Loucy (cell line): ENCODE measurements around the gene EXOC2.
A peak's percentile ranks its signal among the peaks of the same experiment; 100 is the strongest.

ENCODE experiments used
- CTCF ChIP-seq: fragments of 200-600 bp; sonication (generic); conservative IDR thresholded peaks from 2 replicates; pipeline ENCODE4 v1.5.1; 2014; ENCODE audit warnings: mild to moderate bottlenecking, antibody characterized with exemption, low read length
- EZH2phosphoT487 ChIP-seq: fragments of 200-600 bp; IDR thresholded peaks from 2 replicates; pipeline ENCODE4 v1.6.1; 2018; ENCODE audit warnings: antibody characterized with exemption, mild to moderate bottlenecking, moderate library complexity, borderline replicate concordance

DNA sequence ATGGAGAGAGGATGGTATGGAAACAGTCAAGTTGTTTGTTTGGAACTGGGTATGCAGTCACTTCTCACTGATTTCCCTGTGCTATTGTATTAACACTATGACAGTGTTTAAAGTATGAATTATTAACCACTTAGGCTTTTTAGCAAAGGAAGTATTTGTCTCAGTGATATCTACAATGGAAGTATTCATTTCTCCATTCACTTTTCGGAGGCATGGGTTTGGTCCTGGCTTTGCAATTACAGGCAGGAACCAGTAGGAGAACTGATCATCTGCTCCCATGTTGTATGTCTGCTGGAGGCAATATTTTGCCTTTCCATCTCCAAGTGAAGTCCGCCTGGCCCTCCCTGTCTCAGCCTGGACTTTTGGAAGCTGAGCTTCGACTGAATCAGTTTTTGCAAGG is 30.6 kb upstream of the EXOC2 start:
- TF ChIP-seq CTCF (peak; percentile 38; the same call in 1 of the 2 replicates), EZH2phosphoT487 (no peak)
